ENCODE data around the gene KRTAP10-5. TPM values are rescaled to one million over a fixed set of nuclear protein-coding genes. Genes with fewer than 3 reads are reported as not detected.

Gene KRTAP10-5, protein sequence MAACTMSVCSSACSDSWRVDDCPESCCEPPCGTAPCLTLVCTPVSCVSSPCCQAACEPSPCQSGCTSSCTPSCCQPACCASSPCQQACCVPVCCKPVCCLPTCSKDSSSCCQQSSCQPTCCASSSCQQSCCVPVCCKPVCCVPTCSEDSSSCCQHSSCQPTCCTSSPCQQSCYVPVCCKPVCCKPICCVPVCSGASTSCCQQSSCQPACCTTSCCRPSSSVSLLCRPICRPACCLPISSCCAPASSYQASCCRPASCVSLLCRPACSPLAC
- total RNA-seq (2022; extraction: Qiagen RNA extraction; ENCODE audit: low read depth): not detected in 5 replicates

DNA sequence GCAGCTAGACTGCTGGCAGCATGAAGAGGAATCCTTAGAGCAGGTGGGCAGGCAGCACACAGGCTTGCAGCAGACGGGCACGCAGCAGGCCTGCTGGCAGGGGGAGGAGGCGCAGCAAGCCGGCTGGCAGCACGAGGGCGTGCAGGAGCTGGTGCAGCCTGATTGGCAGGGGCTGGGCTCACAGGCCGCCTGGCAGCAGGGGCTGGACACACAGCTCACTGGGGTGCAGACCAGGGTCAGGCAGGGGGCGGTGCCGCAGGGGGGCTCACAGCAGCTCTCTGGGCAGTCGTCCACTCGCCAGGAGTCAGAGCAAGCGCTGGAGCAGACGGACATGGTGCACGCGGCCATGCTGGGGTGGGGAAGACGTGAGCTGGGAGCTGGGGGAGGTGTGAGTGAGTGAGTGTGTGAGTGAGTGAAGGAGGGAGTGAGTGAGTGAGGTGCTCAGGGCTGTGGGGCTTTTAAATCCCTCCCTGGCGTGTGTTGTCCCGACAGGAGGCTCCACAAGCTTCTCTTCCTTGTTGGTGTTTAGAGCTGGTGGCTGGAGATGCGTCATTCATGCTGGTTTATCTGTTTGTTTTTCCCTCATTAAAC lies at the start of gene KRTAP10-5:
Gene KRTAP10-5, minus strand, starts transcription at position 374 of the 591 bp plus-strand sequence. Its CDS starts 26 bp downstream, at position 348.

DNA sequence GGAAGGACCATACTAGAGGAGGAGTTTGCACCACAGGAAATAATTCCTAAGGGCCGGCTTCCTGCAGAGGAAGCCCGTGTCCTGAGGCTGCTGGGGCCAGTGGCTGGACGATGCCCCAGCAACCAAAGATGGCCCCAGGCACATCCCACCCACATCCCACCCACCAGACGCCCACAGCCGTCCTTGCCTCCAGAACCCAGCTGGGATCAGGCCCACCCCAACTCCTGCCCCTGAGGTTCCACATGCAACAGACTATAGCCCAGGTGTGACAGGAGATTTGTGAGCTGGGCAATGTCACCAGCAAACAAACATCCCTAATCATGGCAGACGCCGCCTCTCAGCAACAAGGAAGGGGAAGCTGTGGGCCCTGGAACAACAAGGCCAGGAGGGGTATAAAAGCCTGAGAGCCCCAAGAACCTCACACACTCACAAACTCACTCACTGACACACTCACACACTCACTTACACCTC lies 46.3 kb upstream of the KRTAP10-5 start, which contains the start of gene KRTAP10-9:
Gene KRTAP10-9, plus strand, starts transcription at position 421 of the 471 bp plus-strand sequence. CDS start 79 bp downstream, outside the sequence.

DNA sequence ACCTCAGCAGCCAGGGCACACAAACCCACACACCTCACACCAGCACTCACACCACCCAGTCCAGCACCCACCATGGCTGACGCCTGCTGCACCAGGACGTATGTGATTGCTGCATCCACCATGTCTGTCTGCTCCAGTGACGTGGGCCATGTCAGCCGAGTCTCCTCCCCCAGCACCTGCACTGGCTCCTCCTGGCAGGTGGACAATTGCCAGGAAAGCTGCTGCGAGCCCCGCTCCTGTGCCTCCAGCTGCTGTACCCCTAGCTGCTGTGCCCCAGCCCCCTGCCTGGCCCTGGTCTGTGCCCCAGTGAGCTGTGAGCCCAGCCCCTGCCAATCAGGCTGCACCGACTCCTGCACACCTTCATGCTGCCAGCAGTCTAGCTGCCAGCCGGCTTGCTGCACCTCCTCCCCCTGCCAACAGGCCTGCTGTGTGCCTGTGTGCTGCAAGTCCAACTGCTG lies 31.7 kb upstream of the KRTAP10-5 start, which contains the start of gene KRTAP10-8:
Gene KRTAP10-8, plus strand, starts transcription at position 51 of the 458 bp plus-strand sequence. Its CDS starts 22 bp downstream, at position 73.

DNA sequence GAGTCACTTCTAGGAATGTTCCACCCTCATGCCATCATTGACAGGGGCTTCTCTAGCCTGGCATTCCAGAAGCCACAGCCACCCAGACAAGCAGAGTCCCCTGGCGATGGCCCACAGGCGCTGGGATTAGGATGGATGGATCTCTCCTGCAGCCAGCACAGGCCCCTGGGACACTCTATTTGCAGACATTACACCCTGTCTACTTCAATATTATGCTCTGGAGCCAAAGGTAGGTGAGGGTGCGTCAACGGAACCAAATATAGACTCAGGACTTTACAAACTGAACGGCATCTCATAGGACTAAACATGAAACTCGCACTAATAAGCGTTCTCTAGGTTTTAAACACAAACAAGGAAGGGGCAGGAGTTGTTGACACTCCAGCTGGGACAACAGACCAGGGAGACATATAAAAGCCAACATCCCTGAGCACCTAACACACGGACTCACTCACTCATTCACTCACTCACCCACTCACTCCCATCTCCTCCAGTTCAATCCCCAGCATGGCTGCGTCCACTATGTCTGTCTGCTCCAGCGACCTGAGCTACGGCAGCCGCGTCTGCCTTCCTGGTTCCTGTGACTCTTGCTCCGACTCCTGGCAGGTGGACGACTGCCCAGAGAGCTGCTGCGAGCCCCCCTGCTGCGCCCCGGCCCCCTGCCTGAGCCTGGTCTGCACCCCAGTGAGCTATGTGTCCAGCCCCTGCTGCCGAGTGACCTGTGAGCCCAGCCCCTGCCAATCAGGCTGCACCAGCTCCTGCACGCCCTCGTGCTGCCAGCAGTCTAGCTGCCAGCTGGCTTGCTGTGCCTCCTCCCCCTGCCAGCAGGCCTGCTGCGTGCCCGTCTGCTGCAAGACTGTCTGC lies 19.9 kb upstream of the KRTAP10-5 start, which contains the start of gene KRTAP10-7:
Gene KRTAP10-7, plus strand, starts transcription at position 480 of the 861 bp plus-strand sequence. Its CDS starts 25 bp downstream, at position 505.

DNA sequence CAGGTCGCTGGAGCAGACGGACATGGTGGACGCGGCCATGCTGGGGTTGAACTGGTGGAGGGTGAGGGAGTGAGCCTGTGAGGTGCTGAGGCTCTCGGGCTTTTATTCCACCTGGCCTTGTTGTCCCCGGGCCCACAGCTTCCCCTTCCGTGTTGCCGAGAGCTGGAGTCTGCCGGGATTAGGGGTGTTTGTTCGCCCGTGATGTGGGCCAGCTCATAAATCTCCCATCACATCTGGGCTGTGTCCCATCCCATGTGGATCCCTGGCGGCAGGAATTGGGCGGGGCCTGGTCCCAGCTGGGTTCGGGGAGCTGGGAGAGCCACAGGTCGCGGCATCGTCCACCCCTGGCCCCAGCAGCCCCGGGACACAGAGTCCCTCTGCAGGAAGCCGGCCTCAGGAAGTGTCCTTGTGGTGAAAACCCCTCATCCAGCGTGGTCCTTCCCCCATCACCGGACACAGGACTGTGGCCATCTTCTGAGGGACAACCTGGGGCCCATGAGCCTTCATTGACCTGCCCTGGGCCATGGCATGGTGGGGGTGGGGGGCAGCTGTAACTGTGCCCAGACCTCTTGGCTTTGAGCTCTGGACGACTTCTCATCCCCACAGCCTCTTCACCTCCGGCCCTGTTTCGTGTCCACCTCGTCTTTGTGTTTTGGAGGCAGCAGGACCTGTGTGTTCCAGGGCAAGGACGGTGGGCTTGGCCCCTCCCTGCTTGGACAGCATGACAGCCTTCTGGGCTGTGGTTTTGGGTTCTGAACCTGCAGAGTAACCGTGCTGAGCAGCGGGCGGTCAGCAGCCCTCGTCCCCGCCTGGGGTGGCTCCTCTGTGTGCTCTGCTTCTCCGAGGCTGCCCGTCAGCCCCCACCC lies 12.3 kb upstream of the KRTAP10-5 start, which contains the start of gene KRTAP10-6:
Gene KRTAP10-6, minus strand, starts transcription at position 60 of the 866 bp plus-strand sequence. Its CDS starts 21 bp downstream, at position 39.

DNA sequence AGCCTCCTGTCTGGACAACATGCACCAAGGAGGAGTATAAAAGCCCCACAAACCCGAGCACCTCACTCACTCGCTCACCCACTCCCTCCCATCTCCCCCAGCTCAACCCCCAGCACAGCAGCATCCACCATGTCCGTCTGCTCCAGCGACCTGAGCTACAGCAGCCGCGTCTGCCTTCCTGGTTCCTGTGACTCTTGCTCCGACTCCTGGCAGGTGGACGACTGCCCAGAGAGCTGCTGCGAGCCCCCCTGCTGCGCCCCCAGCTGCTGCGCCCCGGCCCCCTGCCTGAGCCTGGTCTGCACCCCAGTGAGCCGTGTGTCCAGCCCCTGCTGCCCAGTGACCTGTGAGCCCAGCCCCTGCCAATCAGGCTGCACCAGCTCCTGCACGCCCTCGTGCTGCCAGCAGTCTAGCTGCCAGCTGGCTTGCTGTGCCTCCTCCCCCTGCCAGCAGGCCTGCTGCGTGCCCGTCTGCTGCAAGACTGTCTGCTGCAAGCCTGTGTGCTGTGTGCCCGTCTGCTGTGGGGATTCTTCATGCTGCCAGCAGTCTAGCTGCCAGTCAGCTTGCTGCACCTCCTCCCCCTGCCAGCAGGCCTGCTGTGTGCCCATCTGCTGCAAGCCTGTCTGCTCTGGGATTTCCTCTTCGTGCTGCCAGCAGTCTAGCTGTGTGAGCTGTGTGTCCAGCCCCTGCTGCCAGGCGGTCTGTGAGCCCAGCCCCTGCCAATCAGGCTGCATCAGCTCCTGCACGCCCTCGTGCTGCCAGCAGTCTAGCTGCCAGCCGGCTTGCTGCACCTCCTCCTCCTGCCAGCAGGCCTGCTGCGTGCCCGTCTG lies 6.6 kb downstream of the KRTAP10-5 start, which contains the start of gene KRTAP10-4:
Gene KRTAP10-4, plus strand, starts transcription at position 100 of the 827 bp plus-strand sequence. Its CDS starts 30 bp downstream, at position 130.

DNA sequence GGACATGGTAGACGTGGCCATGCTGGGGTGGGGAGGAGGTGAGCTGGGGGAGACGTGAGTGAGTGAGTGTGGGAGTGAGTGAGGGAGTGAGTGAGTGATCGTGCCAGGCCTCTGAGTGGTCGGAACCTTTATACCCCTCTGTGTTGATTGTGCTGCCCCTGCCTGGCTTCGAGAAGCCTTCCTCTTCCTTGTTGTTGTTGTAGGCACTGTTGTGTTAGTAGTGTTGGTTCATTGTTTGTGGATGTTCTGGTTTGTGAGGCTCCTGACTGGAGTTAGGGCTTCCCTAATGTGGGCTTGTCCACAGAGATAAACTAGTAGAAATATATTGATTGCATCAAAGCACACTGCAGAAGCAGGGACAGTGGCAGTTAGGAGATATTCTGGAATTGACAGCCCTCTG lies 21.7 kb downstream of the KRTAP10-5 start, which contains the start of gene KRTAP10-3:
Gene KRTAP10-3, minus strand, starts transcription at position 101 of the 400 bp plus-strand sequence. Its CDS starts 80 bp downstream, at position 21.

DNA sequence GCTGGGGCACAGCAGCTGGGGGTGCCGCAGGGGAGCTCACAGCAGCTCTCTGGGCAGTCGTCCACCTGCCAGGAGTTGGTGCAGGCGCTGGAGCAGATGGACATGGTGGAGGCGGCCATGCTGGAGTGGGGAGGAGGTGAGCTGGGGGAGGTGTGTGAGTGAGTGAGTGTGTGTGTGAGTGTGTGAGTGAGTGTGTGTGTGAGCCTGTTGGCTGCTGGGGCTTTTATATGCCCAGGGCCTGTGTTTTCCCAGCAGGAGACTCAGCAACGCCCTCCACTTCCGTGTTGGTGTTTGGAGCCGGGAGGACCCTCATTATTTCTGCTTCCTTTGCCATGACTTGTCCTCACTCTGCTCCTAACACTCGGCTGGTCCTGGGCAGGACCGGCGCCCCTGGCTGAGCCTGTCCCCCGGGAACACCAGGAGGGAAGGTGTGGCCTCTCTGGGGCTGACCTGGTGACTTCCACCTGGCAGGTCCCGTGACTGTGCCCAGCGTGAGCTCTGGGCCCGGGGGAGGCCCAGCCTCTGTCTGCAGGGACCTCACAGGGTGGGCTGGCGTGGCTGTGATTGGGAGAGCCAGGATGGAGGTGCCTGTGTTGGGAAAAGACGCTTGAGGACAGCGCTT lies 29.0 kb downstream of the KRTAP10-5 start, which contains the start of gene KRTAP10-2:
Gene KRTAP10-2, minus strand, starts transcription at position 166 of the 622 bp plus-strand sequence. Its CDS starts 47 bp downstream, at position 119.

DNA sequence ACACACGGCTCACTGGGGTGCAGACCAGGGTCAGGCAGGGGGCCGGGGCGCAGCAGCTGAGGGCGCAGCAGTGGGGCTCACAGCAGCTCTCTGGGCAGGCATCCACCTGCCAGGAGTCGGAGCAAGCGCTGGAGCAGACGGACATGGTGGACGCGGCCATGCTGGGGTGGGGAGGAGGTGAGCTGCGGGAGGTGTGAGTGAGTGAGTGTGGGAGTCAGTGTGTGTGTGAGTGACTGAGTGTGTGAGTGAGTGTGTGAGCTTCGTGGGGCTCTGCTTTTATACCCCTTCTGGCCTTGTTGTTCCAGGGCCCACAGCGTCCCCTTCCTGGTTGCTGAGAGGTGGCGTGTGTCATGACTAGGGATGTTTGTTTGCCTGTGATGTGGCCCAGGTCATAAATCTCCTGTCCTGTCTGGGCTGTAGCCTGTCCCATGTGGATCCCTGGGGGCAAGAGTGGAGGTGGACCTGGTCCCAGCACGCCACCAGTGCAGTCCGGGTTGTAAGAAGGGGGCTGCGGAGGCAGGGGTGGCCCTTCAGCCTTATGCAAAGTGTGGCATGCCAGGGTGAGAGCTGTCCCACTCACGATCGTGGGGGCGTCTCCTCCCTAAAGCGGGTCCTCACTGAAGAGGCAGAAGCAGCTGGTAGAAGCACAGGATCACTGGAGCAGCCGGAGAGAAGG lies 40.3 kb downstream of the KRTAP10-5 start, which contains the start of gene KRTAP10-1:
Gene KRTAP10-1, minus strand, starts transcription at position 205 of the 676 bp plus-strand sequence. Its CDS starts 45 bp downstream, at position 160.

Other genes starting within 250 kb of the KRTAP10-5 start
- 4.2 to 10.9 TPM (median 8.3 TPM) in 5 replicates for gene CFAP410, start 241.2 kb downstream of the KRTAP10-5 start, total RNA-seq (2022; extraction: Qiagen RNA extraction; ENCODE audit: low read depth)
- 4.8 to 9.0 TPM (median 8.0 TPM) in 5 replicates for gene TRPM2, start 227.0 kb downstream of the KRTAP10-5 start, total RNA-seq (2022; extraction: Qiagen RNA extraction; ENCODE audit: low read depth)
- 0.95 to 2.4 TPM (median 1.9 TPM) in 5 replicates for gene LRRC3, start 125.1 kb downstream of the KRTAP10-5 start, total RNA-seq (2022; extraction: Qiagen RNA extraction; ENCODE audit: low read depth)
- not detected in 5 replicates for gene KRTAP10-1, start 40.4 kb downstream of the KRTAP10-5 start, total RNA-seq (2022; extraction: Qiagen RNA extraction; ENCODE audit: low read depth)
- not detected in 5 replicates for gene KRTAP10-2, start 29.1 kb downstream of the KRTAP10-5 start, total RNA-seq (2022; extraction: Qiagen RNA extraction; ENCODE audit: low read depth)
- not detected in 5 replicates for gene KRTAP10-3, start 21.8 kb downstream of the KRTAP10-5 start, total RNA-seq (2022; extraction: Qiagen RNA extraction; ENCODE audit: low read depth)
- gene KRTAP10-4, start 6.9 kb downstream of the KRTAP10-5 start, total RNA-seq (2022; extraction: Qiagen RNA extraction; ENCODE audit: low read depth): not detected in 5 replicates
- not detected in 5 replicates for gene KRTAP10-6, start 11.9 kb upstream of the KRTAP10-5 start, total RNA-seq (2022; extraction: Qiagen RNA extraction; ENCODE audit: low read depth)
- not detected in 5 replicates for gene KRTAP10-7, start 20.0 kb upstream of the KRTAP10-5 start, total RNA-seq (2022; extraction: Qiagen RNA extraction; ENCODE audit: low read depth)
- gene KRTAP10-8, start 31.5 kb upstream of the KRTAP10-5 start, total RNA-seq (2022; extraction: Qiagen RNA extraction; ENCODE audit: low read depth): not detected in 5 replicates
- gene KRTAP10-9, start 46.5 kb upstream of the KRTAP10-5 start, total RNA-seq (2022; extraction: Qiagen RNA extraction; ENCODE audit: low read depth): not detected in 5 replicates
- gene KRTAP10-10, start 56.8 kb upstream of the KRTAP10-5 start, total RNA-seq (2022; extraction: Qiagen RNA extraction; ENCODE audit: low read depth): not detected in 5 replicates
- not detected in 5 replicates for gene KRTAP10-11, start 65.8 kb upstream of the KRTAP10-5 start, total RNA-seq (2022; extraction: Qiagen RNA extraction; ENCODE audit: low read depth)
- not detected in 5 replicates for gene KRTAP12-4, start 74.1 kb upstream of the KRTAP10-5 start, total RNA-seq (2022; extraction: Qiagen RNA extraction; ENCODE audit: low read depth)
- gene KRTAP12-3, start 77.3 kb upstream of the KRTAP10-5 start, total RNA-seq (2022; extraction: Qiagen RNA extraction; ENCODE audit: low read depth): not detected in 5 replicates
- gene KRTAP12-2, start 86.3 kb upstream of the KRTAP10-5 start, total RNA-seq (2022; extraction: Qiagen RNA extraction; ENCODE audit: low read depth): not detected in 5 replicates
- gene KRTAP12-1, start 101.6 kb upstream of the KRTAP10-5 start, total RNA-seq (2022; extraction: Qiagen RNA extraction; ENCODE audit: low read depth): not detected in 5 replicates
- not detected in 5 replicates for gene KRTAP10-12, start 116.6 kb upstream of the KRTAP10-5 start, total RNA-seq (2022; extraction: Qiagen RNA extraction; ENCODE audit: low read depth)
- gene TSPEAR, start 131.0 kb upstream of the KRTAP10-5 start, total RNA-seq (2022; extraction: Qiagen RNA extraction; ENCODE audit: low read depth): not detected in 5 replicates
- gene UBE2G2, start 221.2 kb upstream of the KRTAP10-5 start, total RNA-seq (2022; extraction: Qiagen RNA extraction; ENCODE audit: low read depth): 27.7 to 38.3 TPM (median 35.9 TPM) in 5 replicates
- 47.7 to 70.0 TPM (median 65.5 TPM) in 5 replicates for gene SUMO3, start 237.5 kb upstream of the KRTAP10-5 start, total RNA-seq (2022; extraction: Qiagen RNA extraction; ENCODE audit: low read depth)

Measured in A549 treated with ZK216348 at 1 μM for 4 hours (cell line).